Measurements from ENCODE around the gene MRPS18A. TPM values are rescaled to one million over a fixed set of nuclear protein-coding genes. Genes with fewer than 3 reads are reported as not detected.

The MRPS18A gene
- total RNA-seq, 1 experiment from 2014 or later: 57.6 TPM

DNA sequence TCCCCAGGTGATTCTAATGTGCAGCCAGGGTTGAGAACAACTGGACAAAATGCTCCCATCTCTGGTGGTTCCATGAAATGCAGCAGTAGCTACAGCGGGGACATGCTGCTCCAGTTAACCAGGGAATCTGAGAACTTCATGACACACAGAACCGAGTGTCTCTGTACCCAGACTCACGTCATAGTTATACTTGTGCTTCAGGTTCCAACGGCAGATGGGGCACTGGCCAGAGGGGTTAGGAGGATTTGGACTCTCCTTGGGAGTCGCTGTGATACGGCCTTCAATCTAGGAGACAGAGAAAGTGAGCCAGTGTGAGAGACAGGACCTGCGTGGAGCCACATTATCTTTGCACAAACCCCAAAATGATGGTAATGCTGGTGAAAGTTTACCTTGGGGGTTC is 9.2 kb downstream of the MRPS18A start:
- Histone ChIP-seq H3K27me3 (replicated peaks) (no peaks in the 10 kb centered on the region), H3K4me3 (no peak overlapping the region), H3K27ac (no peak overlapping the region), H3K4me1 (replicated peaks) (peaks cover 5% of the 10 kb centered on the region; the same call in 1 of the 2 replicates), H3K9me3 (replicated peaks) (no peaks in the 10 kb centered on the region), H3K36me3 (peaks cover 88% of the 10 kb centered on the region)
- DNase-seq (ENCODE audit: low read depth in 1 of 2, low spot score in 2 of 2): no peak

DNA sequence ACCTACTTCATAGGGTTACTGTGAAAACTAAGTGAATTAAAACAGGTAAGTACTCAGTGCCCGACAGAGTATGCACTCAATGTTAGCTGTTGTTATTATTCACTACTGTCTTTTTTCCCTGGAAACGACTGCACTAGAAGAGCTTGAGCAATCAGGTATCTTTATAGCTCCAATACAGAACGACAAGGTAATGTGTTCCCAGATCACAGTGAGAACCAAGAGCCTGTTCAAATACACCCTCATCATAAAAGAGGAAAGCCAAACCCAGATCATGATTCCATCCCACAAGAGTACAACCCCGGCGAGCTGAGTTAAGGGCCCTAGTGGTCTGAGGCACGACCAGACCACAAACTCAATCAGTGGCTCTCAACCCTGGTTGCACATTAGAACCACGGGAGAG is 9.8 kb downstream of the MRPS18A start:
- H3K9me3 ChIP-seq (replicated peaks): no peaks in the 10 kb centered on the region
- H3K4me3 ChIP-seq: no peak overlapping the region
- no peaks in the 10 kb centered on the region; the same call in 1 of the 2 replicates for H3K4me1 ChIP-seq (replicated peaks)
- no peak overlapping the region for H3K27ac ChIP-seq
- no peaks in the 10 kb centered on the region for H3K27me3 ChIP-seq (replicated peaks)
- DNase-seq (ENCODE audit: low read depth in 1 of 2, low spot score in 2 of 2): no peak
- peaks cover 90% of the 10 kb centered on the region for H3K36me3 ChIP-seq

DNA sequence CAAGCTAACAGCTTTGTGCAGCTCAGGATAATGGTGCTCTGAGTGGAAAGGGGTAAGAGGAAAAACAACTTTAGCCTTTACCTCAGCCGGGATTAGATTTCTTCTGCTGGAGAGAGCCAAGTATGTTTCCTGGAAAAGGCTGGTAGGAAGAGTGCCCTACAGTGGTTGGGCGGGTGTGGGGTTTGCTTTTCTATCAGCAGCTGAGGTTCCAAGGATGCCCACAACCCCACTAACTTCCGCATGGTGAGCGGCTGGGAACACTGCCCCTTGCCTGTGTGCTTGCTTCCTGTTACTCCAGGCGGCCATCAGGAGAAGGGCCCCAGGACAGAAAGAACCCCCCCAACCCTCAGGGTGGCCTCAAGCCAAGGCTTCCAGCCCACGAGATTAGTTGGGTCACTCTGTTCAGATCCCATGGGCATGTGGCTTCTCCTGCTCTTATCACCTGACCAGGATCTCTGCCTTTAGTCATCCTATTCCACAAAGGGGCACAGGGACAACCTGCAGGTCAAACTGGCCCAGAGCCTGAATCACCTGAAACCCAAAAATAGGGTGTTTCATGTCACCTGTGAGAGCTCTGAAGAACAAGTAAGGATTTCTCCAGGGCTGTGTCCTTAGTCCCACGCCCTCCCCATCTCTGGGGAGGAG is 10.5 kb downstream of the MRPS18A start:
- no peaks in the 10 kb centered on the region for H3K27me3 ChIP-seq (replicated peaks)
- H3K36me3 ChIP-seq: peaks cover 90% of the 10 kb centered on the region
- H3K27ac ChIP-seq: no peak overlapping the region
- no peaks in the 10 kb centered on the region for H3K4me1 ChIP-seq (replicated peaks)
- DNase-seq (ENCODE audit: low read depth in 1 of 2, low spot score in 2 of 2): no peak
- no peak overlapping the region for H3K4me3 ChIP-seq
- no peaks in the 10 kb centered on the region for H3K9me3 ChIP-seq (replicated peaks)

DNA sequence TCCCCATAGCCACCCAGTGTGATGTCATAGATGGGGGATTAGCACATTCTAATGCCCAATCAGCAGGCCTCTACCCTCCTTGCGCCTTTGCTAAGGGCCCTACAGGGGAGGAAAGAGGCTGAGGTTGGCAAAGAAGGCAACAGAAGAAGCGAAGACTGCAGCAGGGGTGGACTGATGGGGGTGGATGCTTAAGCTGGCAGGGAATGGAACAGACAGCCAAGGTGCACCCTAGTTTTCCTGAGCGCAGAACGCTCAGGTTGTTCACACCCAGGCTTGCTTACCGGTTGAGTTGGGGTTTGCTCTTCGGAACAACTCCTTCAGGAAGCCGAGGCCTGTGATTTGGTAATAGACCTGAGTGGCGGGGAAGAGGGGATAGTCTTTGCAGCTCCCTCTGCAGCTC is 12.7 kb downstream of the MRPS18A start:
- no peaks in the 10 kb centered on the region for H3K27me3 ChIP-seq (replicated peaks)
- no peaks in the 10 kb centered on the region for H3K4me1 ChIP-seq (replicated peaks)
- H3K9me3 ChIP-seq (replicated peaks): no peaks in the 10 kb centered on the region
- no peak overlapping the region for H3K27ac ChIP-seq
- H3K36me3 ChIP-seq: peaks cover 87% of the 10 kb centered on the region
- DNase-seq (ENCODE audit: low read depth in 1 of 2, low spot score in 2 of 2): no peak
- H3K4me3 ChIP-seq: no peak overlapping the region

DNA sequence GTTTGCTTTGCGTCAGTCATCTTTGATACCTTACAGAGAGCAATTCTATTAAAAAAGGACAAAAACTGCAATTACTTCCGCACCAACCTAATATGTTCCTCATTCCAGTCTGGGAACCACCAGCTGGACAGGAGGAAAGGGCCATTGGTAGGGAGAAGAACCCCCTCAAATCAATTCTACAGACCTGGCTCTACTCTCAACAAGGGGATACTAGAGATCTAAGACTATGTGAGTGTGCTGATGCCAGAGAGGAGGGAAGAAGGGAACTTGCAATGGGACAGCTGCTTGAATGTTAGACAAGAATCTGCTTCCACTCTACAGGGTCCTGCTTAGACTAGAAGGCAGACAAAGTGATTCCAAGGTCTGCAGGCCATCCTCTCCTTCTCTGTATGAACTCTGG is 13.3 kb downstream of the MRPS18A start:
- H3K4me1 ChIP-seq (replicated peaks): peaks cover 1% of the 10 kb centered on the region; the same call in 1 of the 2 replicates
- peaks cover 81% of the 10 kb centered on the region for H3K36me3 ChIP-seq
- H3K4me3 ChIP-seq: no peak overlapping the region
- no peaks in the 10 kb centered on the region for H3K9me3 ChIP-seq (replicated peaks)
- H3K27ac ChIP-seq: no peak overlapping the region
- no peak for DNase-seq (ENCODE audit: low read depth in 1 of 2, low spot score in 2 of 2)
- H3K27me3 ChIP-seq (replicated peaks): no peaks in the 10 kb centered on the region

DNA sequence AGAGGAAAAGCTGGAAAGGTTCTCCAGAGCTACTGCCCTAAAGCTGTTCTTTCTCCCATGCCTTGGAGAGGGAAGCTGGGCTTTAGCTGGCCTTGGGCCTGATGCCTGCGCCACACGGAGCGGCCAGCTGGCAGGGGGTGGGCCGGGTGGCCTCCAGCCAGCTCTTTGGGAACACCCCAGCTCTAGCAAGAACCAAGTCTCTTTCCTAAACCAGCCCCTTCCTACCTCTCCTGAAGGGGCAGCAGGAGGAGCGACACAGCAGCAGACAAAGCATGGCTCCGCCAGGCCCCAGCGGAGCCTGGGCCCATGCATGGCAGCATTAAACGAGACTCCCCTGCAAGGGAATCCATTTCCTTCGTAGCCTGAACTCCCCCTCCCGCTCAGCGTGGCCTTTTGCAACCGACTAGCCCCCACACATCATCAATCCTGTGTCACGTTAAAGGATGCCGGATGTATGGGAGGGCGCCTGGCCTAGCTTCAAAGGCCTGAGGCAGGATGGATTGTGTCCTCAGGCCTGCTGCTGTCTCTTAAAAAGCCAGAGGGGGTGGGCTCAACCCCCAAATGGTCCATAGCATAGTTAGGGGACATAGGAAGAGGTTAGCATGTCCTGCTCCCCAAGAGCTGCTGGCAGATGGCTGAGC is 14.0 kb downstream of the MRPS18A start:
- Histone ChIP-seq H3K27ac (no peak overlapping the region), H3K36me3 (peaks cover 74% of the 10 kb centered on the region)
- no peak for DNase-seq (ENCODE audit: low read depth in 1 of 2, low spot score in 2 of 2)

DNA sequence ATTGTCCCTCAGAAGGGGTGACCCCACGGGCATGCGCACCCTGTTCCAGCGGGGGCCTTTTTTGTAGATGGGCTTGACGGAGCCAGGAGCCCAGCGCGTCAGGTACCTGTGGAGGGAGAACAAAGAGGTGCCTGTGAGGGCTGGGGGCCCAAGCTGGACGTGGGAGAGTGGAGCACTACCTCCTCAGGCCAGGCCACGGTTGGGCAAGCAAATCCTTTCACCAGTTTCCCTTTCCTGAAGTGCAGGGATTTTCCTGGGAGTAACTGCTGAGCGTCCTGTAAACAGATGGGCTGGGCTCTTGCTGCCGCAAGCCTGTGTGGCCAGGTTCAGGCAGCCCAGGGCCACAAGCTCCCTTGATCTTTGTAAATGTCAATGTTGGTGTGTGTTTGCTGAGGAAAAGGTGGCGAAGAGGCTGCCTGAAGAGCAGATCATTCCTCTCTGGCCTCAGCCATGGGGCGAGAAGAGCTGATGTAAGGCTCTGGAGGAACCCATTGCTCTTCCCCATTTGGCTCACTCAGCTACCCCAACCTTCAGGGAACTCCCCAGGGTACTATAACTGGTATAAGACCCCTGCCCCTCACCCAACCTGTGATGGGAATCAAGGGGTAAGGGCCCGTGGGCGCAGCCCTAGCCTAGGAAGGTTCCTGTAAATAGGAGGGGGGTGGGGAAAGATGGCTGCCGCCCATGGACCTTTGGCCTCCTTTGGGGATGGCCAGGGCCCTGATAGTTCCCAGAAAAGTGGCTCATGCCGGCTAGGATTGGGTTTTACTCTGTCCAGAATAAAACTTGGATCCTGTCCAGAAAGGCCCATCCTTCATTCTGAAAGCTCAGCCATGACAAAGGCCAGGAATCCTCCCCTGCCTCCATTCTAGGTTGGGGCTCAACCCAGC is 15.5 kb downstream of the MRPS18A start:
- DNase-seq (ENCODE audit: low read depth in 1 of 2, low spot score in 2 of 2): no peak
- no peak overlapping the region for H3K4me3 ChIP-seq
- H3K27me3 ChIP-seq (replicated peaks): no peaks in the 10 kb centered on the region
- no peaks in the 10 kb centered on the region for H3K9me3 ChIP-seq (replicated peaks)
- H3K36me3 ChIP-seq: peaks cover 58% of the 10 kb centered on the region
- H3K4me1 ChIP-seq (replicated peaks): peaks cover 7% of the 10 kb centered on the region
- H3K27ac ChIP-seq: no peak overlapping the region

More for the DNA sequence above, 14.0 kb downstream of the MRPS18A start:
- H3K4me1 ChIP-seq (replicated peaks): peaks cover 3% of the 10 kb centered on the region; the same call in 1 of the 2 replicates
- no peaks in the 10 kb centered on the region for H3K27me3 ChIP-seq (replicated peaks)
- no peak overlapping the region for H3K4me3 ChIP-seq
- no peaks in the 10 kb centered on the region for H3K9me3 ChIP-seq (replicated peaks)

DNA sequence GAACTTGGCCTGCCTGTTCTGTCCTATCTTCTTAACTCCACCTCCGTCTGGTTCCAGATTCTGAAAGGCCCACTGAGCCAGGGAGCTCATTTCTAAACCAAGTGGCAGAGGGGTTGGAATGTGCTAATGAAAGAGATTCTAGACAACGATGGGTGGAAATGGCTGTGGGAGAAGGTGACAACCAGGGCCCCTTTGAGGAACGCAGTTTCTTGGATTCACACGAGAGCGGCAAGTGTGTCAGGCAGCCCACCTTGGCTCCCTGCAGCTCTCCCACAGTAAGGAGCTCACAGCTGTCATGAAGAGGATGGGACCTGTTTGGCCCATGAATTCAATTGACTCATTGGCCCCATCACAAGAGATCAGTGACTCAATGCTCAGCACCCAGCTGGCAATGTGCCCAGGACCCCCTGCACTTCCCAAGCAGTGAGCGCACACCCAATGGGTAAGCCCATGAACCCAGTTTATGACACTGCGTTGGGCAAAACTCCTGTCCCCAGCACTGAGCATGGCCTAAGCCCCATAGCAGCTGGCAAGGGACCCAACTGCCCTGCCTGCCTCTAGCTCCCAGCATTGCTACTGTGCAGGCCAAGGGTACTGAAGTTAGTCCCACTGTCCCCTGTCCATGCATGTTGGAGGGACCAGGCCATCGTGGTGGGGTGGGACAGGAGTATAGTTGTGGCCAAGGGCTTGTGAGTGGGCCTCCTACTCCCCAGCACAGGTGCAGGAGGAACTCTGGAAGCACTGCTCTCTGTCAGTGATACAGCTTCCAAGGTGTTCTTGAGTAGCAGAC is 16.4 kb downstream of the MRPS18A start:
- Histone ChIP-seq H3K9me3 (replicated peaks) (no peaks in the 10 kb centered on the region), H3K27me3 (replicated peaks) (no peaks in the 10 kb centered on the region), H3K36me3 (peaks cover 51% of the 10 kb centered on the region), H3K4me3 (no peak overlapping the region), H3K27ac (no peak overlapping the region), H3K4me1 (replicated peaks) (peaks cover 7% of the 10 kb centered on the region)
- DNase-seq (ENCODE audit: low read depth in 1 of 2, low spot score in 2 of 2): no peak

DNA sequence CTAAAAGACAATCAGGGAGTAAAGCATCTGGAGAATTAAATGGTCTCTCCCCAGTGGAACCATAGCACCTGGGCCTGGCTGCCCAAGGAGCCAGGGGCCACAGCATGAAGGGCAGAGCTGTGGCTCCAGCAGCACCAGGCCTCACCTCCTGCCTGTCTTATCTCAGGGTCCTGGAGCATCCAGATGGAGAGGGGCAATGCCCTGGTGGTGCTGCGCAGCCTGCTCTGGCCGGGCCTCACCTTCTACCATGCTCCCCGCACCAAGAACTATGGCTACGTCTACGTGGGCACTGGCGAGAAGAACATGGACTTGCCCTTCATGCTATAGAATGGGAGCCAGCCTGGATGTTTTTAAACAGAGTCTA is 17.0 kb downstream of the MRPS18A start:
- Histone ChIP-seq H3K27me3 (replicated peaks) (no peaks in the 10 kb centered on the region), H3K27ac (no peak overlapping the region), H3K4me1 (replicated peaks) (peaks cover 7% of the 10 kb centered on the region), H3K36me3 (peaks cover 47% of the 10 kb centered on the region), H3K4me3 (no peak overlapping the region), H3K9me3 (replicated peaks) (no peaks in the 10 kb centered on the region)
- DNase-seq (ENCODE audit: low read depth in 1 of 2, low spot score in 2 of 2): no peak

DNA sequence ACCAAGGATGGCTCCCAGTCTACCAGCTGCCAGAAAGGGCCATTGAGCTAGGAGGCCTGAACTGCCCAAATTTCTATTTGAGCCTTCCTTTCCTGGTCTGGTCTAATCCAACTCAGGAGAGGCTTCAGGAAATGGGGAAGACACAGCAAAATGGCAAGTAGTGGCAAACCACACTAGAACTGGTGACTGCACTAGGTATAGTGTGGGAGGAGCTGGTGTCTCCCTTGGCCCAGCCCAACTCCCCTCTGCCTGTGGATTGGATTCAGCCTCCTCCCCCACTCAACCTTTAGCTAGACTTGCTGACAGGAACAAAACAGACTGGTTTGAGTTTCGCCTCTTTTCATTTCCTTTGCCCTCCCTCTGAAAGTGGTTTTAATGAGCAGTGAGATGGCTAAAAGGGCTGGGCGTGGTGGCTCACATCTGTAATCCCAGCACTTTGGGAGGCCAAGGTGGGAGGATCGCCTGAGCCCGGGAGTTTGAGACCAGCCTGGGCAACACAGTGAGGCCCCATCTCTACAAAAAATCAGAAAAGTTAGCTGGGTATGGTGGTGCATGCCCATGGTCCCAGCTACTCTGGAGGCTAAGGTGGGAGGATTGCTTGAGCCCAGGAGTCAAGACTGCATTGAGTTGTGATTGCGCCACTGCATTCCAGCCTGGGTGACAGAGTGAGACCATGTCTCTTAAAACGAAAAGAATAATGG is 17.5 kb downstream of the MRPS18A start:
- peaks cover 7% of the 10 kb centered on the region for H3K4me1 ChIP-seq (replicated peaks)
- H3K27ac ChIP-seq: no peak overlapping the region
- H3K9me3 ChIP-seq (replicated peaks): no peaks in the 10 kb centered on the region
- H3K36me3 ChIP-seq: peaks cover 41% of the 10 kb centered on the region
- H3K27me3 ChIP-seq (replicated peaks): no peaks in the 10 kb centered on the region
- no peak for DNase-seq (ENCODE audit: low read depth in 1 of 2, low spot score in 2 of 2)
- no peak overlapping the region for H3K4me3 ChIP-seq

DNA sequence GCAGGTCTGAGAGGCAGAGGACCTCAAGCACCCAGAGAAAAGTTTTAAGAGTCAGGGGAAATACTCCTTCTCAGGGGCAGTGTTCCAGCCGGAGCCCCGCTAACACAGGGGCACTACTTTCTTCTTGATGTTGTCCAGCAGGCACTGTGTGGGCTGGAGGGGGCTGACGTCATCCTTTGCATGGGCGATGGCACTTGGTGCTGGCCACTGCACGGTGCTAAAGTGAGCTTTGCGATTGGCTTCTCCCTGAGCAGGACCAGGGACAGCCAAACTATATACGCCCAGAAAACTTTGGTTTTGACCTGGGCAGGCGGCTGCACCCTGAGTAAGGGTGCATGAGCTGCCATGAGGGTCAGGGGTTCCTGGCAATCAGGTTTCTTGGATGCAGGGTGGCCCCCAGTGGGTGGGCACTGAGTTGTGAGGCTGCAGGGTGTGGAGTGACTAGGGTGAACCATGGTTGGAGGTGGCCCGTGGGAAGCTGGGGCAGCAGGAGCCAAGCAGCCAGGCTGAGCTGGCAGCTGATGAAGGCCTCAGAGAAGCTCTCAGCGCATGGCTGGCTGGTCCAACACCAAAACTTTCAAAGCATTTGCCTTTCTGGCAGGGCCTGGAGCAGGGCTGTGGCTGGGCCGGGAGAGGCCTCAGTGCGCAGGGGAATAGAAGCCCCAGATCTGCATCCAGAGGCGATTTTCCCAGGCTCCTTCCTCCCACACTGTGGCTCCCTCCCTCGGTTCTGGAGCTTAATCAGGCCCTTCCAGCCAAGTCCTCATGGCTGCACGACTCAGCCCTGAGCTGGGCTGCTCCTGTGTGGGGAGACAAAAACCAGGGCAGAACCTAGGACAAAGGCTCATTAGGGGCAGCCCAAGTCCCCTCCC is 18.3 kb downstream of the MRPS18A start:
- Histone ChIP-seq H3K27me3 (replicated peaks) (no peaks in the 10 kb centered on the region), H3K4me1 (replicated peaks) (peaks cover 7% of the 10 kb centered on the region), H3K36me3 (peaks cover 34% of the 10 kb centered on the region), H3K9me3 (replicated peaks) (no peaks in the 10 kb centered on the region), H3K27ac (no peak overlapping the region), H3K4me3 (no peak overlapping the region)
- peak; percentile 22 to 56 for DNase-seq (ENCODE audit: low read depth in 1 of 2, low spot score in 2 of 2)

All from SJSA1 (cell line).